GM19193 (cell line): Measurements from ENCODE around the gene ADH5.

Source experiments
- POLR2A ChIP-seq: IDR thresholded peaks from 4 replicates; pipeline ENCODE4 v1.6.1; 2011; ENCODE audit not compliant: insufficient read depth, insufficient read length; ENCODE audit errors: extremely low read depth

The ADH5 gene

DNA sequence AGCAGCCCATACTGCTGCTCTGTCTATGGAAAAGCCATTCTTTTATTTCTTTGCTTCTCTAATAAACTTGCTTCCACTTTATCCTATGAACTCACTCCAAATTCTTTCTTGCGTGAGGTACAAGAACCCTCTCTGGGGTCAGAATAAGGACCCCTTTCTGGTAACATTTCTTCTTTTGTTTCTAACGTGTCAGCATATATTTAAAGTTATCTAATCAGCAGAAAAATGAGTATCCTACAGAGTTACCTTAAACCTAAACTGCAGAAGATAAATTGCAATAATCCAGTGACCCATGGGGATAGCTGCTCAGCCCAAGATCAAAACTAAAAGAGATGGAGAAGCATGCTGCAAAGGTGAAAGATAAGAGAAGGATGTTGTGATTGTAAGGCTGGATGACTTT, 4.0 kb downstream of the ADH5 start:
- TF ChIP-seq POLR2A = no peak

- no peak for TF ChIP-seq POLR2A
Observed at GRCh38 chr4:99082192-99082591, 6.4 kb downstream of the ADH5 start.

GRCh38 chr4:99079625-99080295, 8.8 kb downstream of the ADH5 start:
- no peak for TF ChIP-seq POLR2A

DNA sequence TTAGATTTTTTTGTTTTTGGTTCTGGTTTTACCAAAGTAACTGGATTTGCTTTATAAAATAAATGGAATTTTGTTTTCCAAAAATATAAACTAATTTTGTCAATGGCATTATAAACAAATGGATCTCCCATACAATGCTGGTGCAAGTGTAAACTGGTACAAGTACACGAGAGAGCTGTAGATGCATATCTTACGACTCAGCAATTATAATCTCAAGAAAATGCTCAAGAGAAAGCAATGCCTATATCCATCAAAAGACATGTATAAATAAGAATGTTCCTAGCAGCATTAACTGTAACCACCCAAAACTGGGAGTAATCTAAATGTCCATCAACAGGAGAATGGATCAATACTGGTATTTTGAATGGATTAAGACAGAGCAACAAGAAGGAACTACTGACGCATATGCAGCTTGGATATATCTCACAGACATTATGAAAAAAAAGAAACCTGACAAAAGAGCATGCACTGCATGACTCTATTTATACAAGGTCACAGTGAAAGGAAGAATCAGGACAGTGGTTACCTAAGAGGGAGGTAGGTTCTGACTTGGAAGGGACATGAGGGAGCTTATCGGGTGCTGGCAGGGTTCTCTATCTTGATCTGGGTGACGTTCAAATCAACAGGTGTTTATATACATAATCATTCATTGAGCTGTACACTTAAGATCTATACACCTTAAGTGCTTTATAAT, 9.5 kb downstream of the ADH5 start:
- TF ChIP-seq POLR2A = no peak

DNA sequence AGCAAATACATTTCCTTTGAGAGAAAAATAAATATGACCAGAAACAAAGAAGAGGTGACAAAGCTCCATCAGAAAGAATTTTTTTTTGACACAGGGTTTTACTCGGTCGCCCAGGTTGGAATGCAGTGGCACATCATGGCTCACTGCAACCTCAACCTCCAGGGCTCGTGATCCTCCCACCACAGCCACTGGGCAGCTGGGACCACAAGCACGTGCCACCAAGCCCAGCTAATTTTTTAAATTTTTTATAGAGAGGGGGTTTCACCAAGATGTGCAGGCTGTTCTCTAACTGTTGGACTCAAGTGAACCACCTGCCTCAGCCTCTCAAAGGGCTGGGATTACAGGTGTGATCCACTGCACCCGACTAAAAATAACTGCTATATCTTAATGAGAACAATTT, 10.3 kb downstream of the ADH5 start:
- TF ChIP-seq POLR2A = no peak

DNA sequence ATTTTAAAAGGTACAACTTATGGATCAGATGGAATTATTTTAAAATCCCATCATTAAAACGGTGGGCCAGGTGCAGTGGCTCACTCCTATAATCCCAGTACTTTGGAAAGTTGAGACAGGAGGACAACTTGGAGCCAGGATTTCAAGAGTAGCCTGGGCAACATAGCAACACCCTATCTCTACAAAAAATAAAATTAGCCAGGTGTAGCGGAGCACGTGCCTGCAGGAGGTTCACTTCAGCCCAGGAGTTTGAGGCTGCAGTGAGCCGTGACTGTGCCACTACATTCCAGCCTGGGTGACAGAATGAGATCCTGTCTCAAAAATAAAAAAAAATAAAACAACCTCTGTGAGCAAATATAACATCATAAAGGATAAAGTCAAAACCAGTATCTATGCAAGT, 11.4 kb downstream of the ADH5 start:
- no peak for TF ChIP-seq POLR2A

DNA sequence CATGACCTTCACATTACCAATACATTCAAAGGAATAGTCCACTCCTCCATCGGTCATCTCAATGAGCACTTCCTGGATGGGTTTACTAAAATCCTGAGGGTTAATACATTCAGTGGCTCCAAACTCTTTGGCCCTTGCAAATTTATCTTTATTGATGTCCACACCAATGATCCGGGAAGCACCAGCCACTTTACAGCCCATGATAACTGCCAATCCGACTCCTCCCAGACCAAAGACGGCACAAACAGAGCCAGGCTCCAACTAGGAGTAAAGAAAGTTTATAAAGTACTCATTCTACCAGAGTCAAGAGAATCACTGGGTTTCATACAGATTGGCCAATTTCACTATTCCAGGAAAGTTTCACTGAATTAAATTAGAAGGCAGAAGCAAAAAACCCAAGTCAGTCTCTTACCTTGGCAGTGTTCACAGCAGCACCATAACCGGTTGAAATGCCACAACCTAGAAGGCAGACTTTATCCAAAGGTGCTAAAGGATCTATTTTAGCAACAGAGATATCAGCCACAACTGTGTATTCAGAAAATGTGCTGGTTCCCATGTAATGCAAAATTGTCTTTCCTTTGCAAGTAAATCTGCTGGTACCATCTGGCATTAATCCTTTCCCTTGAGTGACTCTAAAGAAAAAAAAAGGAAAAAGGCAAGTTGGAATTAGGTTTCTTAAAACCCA, 12.2 kb downstream of the ADH5 start:
- no peak for TF ChIP-seq POLR2A

DNA sequence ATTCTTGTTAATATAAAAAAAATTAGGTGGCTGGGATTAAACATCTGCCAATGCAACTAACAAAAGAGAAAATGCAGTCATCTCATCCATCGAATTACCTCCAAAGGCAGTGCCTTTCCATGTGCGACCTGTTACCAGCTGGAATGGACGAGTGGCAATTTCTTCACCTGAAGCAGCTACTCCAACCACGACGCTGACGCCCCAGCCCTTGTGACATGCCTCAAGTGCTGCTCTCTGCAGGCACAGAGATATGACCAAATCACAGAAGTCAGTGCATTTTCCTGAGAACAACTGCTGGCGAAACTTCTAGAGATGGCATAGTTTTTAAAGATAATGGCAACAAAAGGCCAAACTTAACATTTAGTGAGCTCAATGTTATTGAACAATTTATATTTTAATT, 13.8 kb downstream of the ADH5 start:
- no peak for TF ChIP-seq POLR2A

DNA sequence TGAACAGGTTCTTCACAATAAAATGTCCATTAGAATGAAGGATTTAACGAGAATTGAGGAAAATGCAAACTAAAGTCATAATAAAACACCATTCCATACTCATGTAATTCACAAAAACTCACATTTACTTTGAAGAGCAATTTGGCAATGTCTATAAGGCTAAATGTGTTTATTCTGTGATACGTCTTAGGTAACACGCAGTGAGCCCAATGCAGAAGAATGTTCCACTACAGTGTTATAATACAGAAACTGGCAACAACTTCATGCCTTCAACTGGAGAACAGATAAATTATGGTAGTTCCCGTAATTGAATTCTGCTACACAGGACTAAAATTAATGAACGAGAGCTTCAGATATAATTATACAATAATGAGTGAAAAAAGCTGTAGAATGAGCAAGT, 17.4 kb downstream of the ADH5 start:
- no peak for TF ChIP-seq POLR2A

GRCh38 chr4:99067617-99068016, 21.0 kb downstream of the ADH5 start:
- TF ChIP-seq POLR2A = no peak

DNA sequence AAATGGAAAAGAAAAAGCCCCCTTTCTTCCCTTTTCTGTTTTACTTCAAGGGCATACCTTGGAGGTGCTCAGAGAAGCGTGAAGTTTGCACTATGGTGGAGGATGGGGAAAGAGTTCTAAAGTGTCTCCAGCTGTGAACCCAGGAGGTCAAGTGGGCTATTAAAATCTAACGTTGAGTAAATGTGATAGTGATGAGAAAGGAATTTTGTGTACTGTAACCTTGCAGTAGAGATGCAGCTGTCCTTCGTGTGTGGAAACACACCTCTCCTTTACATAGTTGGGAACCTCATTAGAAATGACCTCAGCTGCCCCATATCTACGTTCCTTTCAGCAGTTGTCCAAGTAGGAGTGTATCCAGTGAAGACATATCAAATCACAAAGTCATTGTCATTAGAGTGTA, 26.5 kb downstream of the ADH5 start:
- no peak for TF ChIP-seq POLR2A

GRCh38 chr4:99061048-99061700, 27.4 kb downstream of the ADH5 start:
- TF ChIP-seq POLR2A = no peak

DNA sequence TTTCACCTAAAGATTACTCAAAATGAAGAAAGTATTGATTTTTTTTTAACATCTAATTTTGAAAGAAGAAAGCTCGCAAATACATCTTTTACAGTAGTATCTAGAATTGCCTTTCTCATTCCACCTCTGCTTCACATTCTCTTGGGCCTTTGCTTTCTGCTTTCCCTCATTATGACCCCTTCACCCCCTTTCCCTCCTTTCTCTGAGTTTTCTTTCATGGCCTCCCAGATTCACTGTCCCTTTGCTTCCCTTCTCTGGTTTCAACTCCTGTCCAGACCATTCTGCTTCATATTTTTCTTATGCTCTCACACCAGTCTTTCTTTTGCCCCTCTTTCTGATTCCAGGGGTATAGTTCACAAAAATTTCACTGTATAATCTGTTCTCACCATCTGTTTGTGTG, 29.0 kb downstream of the ADH5 start:
- TF ChIP-seq POLR2A = no peak

GRCh38 chr4:99058228-99058627, 30.4 kb downstream of the ADH5 start:
- TF ChIP-seq POLR2A = no peak

- no peak for TF ChIP-seq POLR2A
Observed at GRCh38 chr4:99054428-99054994, 34.1 kb downstream of the ADH5 start.

DNA sequence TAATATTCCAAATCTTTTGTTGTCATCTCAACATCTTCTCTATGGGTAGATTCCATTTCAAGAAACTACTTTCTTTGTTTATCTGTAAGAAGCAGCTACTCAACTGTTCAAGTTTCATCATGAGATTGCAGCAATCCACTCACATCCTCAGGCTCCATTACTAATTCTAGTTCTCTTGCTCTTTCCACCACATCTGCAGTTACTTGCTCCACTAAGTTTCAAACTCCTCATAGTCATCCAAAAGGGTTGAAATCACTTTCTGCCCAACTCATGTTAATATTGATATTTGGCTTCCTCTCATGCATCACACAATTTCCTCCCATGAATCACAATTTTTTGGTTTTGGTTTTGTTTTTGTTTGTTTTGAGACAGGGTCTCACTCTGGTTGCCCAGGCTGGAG, 35.7 kb downstream of the ADH5 start:
- TF ChIP-seq POLR2A = no peak

DNA sequence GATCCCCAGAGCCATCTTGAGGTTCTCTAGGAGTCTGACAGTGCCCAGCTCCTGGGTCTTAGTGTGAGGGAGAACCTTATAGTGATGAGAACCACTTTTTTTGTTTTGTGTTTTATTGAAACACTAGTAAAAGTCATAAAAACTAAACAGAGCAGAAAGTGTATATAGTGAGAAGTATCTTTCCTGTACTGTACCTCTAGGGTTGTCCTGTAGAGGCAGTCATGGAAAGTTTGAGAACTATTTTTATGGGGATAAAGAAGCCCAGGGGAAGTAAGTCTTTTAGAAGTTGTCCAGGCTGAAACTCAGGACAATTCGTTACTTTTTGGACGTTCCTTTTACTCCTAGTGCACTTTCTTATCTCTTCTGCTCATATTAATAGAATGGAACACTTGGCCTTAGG, 40.9 kb downstream of the ADH5 start:
- TF ChIP-seq POLR2A = no peak
